SK-N-SH treated with all-trans-retinoic acid at 6 μM for 48 hours (cell line): ENCODE data around the gene SCN2B.

Experiments
- ATAC-seq: fragments of 200-7000 bp; cut with Tn5 transposase; 3 replicates; pipeline ENCODE4 v1.9.1; 2020; ENCODE audit warnings: mild to moderate bottlenecking, moderate library complexity
- ARNTL ChIP-seq: fragments of 450-650 bp; formaldehyde crosslinking; IDR thresholded peaks from 2 replicates; pipeline ENCODE4 v1.5.0; 2020; ENCODE audit warnings: low read depth, mild to moderate bottlenecking, moderate library complexity, borderline replicate concordance
- BACH2 ChIP-seq: fragments of 250-450 bp; sonication (Bioruptor Pico); IDR thresholded peaks from 2 replicates; pipeline ENCODE4 v1.9.0; 2021; ENCODE audit warnings: mild to moderate bottlenecking, borderline replicate concordance
- CSDC2 ChIP-seq: fragments of 250-450 bp; sonication (Bioruptor Pico); IDR thresholded peaks from 2 replicates; pipeline ENCODE4 v1.5.0; 2020; ENCODE audit warnings: mild to moderate bottlenecking, moderate library complexity
- ESRRG ChIP-seq: fragments of 250-450 bp; sonication (Bioruptor Pico); IDR thresholded peaks from 2 replicates; pipeline ENCODE4 v1.6.1; 2021; ENCODE audit warnings: mild to moderate bottlenecking
- GLIS3 ChIP-seq: fragments of 250-450 bp; sonication (Bioruptor Pico); IDR thresholded peaks from 2 replicates; pipeline ENCODE4 v1.5.0; 2020; ENCODE audit warnings: mild to moderate bottlenecking, moderate library complexity
- OSR1 ChIP-seq: fragments of 250-450 bp; sonication (Bioruptor Pico); IDR thresholded peaks from 2 replicates; pipeline ENCODE4 v1.8.0; 2022; ENCODE audit warnings: moderate library complexity, mild to moderate bottlenecking, inconsistent platforms
- RARB ChIP-seq: fragments of 250-450 bp; sonication (Bioruptor Pico); IDR thresholded peaks from 2 replicates; pipeline ENCODE4 v1.8.0; 2021; ENCODE audit warnings: mild to moderate bottlenecking, moderate library complexity
- SNAI2 ChIP-seq: fragments of 250-450 bp; sonication (Bioruptor Pico); IDR thresholded peaks from 2 replicates; pipeline ENCODE4 v1.5.0; 2020; ENCODE audit warnings: mild to moderate bottlenecking, moderate library complexity
- TCF4 ChIP-seq: fragments of 250-450 bp; sonication (Bioruptor Pico); IDR thresholded peaks from 2 replicates; pipeline ENCODE4 v1.8.0; 2021; ENCODE audit warnings: mild to moderate bottlenecking, moderate library complexity, borderline replicate concordance
- TOX ChIP-seq: fragments of 250-450 bp; sonication (Bioruptor Pico); IDR thresholded peaks from 2 replicates; pipeline ENCODE4 v1.8.0; 2021; ENCODE audit warnings: mild to moderate bottlenecking, moderate library complexity, borderline replicate concordance
- ZC3H10 ChIP-seq: fragments of 250-450 bp; sonication (Bioruptor Pico); IDR thresholded peaks from 2 replicates; pipeline ENCODE4 v1.5.1; 2021; ENCODE audit warnings: mild to moderate bottlenecking, moderate library complexity
- ZFP3 ChIP-seq: fragments of 250-450 bp; sonication (Bioruptor Pico); IDR thresholded peaks from 2 replicates; pipeline ENCODE4 v1.5.0; 2020; ENCODE audit warnings: mild to moderate bottlenecking, moderate library complexity
- ZNF565 ChIP-seq: fragments of 450-650 bp; formaldehyde crosslinking; conservative IDR thresholded peaks from 2 replicates; pipeline ENCODE4 v1.5.0; 2020; ENCODE audit warnings: low read depth, mild to moderate bottlenecking, moderate library complexity
- TF ChIP-seq, protein P1 (sequence below): fragments of 250-450 bp; sonication (Bioruptor Pico); IDR thresholded peaks from 2 replicates; pipeline ENCODE4 v1.5.1; 2021; ENCODE audit warnings: mild to moderate bottlenecking, moderate library complexity
- TF ChIP-seq, protein P2 (sequence below): fragments of 250-450 bp; sonication (Bioruptor Pico); IDR thresholded peaks from 2 replicates; pipeline ENCODE4 v1.5.0; 2020; ENCODE audit warnings: mild to moderate bottlenecking, moderate library complexity
- TF ChIP-seq, protein P3 (sequence below): fragments of 250-450 bp; sonication (Bioruptor Pico); IDR thresholded peaks from 2 replicates; pipeline ENCODE4 v1.8.0; 2020; ENCODE audit warnings: mild to moderate bottlenecking, moderate library complexity, borderline replicate concordance
- TF ChIP-seq, protein P4 (sequence below): fragments of 250-450 bp; sonication (Bioruptor Pico); IDR thresholded peaks from 2 replicates; pipeline ENCODE4 v1.5.1; 2020; ENCODE audit warnings: low read depth, mild to moderate bottlenecking, moderate library complexity
- TF ChIP-seq, protein P5 (sequence below): fragments of 250-450 bp; sonication (Bioruptor Pico); IDR thresholded peaks from 2 replicates; pipeline ENCODE4 v1.8.0; 2021; ENCODE audit warnings: low read depth, mild to moderate bottlenecking, moderate library complexity, borderline replicate concordance

The SCN2B gene

DNA sequence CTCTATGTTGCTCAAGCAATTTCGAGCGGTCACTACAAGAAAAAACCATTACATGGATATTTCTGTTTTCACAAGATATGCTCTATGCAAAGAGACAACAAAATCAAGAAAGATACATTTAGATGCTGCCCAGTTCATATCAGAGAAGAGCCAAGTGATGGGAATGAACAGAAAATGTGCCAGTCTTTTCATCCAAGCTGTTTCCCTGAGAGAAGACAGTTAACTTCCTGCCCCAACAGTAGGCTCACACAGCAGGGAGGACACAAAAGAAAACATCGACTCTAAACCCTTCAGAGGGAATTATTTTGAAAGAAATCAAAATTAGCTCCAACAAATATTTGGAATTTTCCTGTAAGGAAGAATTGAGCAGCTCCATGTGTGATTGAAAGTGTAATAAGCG, 36.8 kb upstream of the SCN2B start:
- no peak for ATAC-seq
- TF ChIP-seq BACH2, result no peak

DNA sequence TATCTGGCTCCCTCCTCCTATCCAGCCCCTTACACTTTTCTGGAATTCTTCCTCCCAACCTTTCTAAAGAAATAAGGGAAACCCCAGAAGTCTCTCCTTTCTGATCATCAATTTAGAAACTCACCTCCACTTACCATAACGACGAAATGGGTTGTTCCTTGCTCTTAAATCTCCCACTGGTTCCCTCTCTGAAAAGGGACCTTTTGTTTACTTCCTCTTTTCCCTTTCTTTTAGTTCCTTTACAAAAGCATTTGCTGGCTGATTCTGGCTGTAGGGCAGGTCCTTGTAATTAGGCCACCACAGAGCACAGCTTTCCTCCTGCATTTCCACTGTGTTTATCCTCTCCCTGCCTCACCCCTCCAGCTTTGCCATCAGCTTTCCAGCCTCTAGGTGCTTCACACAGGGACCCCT, 36.3 kb upstream of the SCN2B start:
- ATAC-seq, result no peak
- TF ChIP-seq TCF4 (no peak), TOX (no peak)
- TF ChIP-seq, protein P1, sequence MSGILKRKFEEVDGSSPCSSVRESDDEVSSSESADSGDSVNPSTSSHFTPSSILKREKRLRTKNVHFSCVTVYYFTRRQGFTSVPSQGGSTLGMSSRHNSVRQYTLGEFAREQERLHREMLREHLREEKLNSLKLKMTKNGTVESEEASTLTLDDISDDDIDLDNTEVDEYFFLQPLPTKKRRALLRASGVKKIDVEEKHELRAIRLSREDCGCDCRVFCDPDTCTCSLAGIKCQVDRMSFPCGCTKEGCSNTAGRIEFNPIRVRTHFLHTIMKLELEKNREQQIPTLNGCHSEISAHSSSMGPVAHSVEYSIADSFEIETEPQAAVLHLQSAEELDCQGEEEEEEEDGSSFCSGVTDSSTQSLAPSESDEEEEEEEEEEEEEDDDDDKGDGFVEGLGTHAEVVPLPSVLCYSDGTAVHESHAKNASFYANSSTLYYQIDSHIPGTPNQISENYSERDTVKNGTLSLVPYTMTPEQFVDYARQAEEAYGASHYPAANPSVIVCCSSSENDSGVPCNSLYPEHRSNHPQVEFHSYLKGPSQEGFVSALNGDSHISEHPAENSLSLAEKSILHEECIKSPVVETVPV (CRISPR knock-in tag), result no peak
- TF ChIP-seq, all 23 proteins: peak for 0

DNA sequence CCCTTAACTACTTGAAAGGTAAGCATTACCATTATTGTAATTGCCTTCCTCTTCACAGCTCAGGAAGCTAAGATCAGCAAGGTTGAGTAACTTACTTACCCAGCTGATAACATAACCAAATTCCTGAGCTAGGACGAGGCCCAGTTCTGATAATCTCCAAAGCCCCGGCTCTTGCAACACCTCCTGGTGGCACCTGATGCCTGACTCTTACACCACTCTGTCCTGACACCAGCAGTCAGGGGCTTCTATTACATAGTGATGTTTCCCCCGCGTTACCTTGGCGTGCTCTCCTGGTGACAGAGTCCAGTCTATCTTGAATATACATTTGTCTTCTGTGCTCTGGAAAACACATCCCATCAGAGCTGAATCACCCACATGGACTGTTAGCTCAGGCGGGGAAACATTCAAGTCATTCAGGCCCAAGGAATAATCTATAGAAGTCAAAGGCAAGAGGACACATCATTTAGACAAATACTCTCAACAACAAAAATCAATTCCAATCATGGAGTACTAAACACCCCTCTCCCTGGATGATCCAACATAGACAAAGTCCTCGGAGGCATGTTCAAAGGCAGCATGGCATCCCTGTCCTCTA, 35.8 kb upstream of the SCN2B start:
- ATAC-seq, result no peak
- TF ChIP-seq, protein P2, sequence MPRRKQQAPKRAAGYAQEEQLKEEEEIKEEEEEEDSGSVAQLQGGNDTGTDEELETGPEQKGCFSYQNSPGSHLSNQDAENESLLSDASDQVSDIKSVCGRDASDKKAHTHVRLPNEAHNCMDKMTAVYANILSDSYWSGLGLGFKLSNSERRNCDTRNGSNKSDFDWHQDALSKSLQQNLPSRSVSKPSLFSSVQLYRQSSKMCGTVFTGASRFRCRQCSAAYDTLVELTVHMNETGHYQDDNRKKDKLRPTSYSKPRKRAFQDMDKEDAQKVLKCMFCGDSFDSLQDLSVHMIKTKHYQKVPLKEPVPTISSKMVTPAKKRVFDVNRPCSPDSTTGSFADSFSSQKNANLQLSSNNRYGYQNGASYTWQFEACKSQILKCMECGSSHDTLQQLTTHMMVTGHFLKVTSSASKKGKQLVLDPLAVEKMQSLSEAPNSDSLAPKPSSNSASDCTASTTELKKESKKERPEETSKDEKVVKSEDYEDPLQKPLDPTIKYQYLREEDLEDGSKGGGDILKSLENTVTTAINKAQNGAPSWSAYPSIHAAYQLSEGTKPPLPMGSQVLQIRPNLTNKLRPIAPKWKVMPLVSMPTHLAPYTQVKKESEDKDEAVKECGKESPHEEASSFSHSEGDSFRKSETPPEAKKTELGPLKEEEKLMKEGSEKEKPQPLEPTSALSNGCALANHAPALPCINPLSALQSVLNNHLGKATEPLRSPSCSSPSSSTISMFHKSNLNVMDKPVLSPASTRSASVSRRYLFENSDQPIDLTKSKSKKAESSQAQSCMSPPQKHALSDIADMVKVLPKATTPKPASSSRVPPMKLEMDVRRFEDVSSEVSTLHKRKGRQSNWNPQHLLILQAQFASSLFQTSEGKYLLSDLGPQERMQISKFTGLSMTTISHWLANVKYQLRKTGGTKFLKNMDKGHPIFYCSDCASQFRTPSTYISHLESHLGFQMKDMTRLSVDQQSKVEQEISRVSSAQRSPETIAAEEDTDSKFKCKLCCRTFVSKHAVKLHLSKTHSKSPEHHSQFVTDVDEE (CRISPR knock-in tag), result no peak
- TF ChIP-seq GLIS3 (no peak), ZC3H10 (CRISPR knock-in tag) (no peak), TOX (no peak), CSDC2 (CRISPR knock-in tag) (no peak), RARB (CRISPR knock-in tag) (no peak), ZFP3 (no peak)
- TF ChIP-seq, protein P3, sequence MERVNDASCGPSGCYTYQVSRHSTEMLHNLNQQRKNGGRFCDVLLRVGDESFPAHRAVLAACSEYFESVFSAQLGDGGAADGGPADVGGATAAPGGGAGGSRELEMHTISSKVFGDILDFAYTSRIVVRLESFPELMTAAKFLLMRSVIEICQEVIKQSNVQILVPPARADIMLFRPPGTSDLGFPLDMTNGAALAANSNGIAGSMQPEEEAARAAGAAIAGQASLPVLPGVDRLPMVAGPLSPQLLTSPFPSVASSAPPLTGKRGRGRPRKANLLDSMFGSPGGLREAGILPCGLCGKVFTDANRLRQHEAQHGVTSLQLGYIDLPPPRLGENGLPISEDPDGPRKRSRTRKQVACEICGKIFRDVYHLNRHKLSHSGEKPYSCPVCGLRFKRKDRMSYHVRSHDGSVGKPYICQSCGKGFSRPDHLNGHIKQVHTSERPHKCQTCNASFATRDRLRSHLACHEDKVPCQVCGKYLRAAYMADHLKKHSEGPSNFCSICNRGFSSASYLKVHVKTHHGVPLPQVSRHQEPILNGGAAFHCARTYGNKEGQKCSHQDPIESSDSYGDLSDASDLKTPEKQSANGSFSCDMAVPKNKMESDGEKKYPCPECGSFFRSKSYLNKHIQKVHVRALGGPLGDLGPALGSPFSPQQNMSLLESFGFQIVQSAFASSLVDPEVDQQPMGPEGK (CRISPR knock-in tag), result no peak
- TF ChIP-seq, protein P4, sequence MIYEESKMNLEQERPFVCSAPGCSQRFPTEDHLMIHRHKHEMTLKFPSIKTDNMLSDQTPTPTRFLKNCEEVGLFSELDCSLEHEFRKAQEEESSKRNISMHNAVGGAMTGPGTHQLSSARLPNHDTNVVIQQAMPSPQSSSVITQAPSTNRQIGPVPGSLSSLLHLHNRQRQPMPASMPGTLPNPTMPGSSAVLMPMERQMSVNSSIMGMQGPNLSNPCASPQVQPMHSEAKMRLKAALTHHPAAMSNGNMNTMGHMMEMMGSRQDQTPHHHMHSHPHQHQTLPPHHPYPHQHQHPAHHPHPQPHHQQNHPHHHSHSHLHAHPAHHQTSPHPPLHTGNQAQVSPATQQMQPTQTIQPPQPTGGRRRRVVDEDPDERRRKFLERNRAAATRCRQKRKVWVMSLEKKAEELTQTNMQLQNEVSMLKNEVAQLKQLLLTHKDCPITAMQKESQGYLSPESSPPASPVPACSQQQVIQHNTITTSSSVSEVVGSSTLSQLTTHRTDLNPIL, result no peak
- TF ChIP-seq, protein P1 (CRISPR knock-in tag), result no peak

DNA sequence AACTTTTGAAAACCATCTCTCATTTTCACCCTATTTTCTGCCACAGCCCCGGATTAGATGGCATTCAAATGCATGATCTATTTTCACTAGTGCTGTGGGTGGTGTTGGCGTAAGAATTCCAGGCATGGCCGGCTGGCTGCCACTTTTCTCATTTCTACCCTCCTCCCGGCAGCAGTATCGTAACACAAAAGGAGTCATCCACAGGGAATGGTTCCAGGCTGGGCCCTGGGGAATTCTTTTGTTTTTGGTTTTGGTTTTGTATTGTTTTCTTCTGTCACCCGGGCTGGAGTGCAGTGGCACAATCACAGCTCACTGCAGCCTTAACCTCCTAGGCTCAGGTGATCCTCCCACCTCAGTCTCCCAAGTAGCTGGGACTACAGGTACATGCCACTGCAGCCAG, 34.6 kb upstream of the SCN2B start:
- ATAC-seq, result no peak
- TF ChIP-seq, protein P5, sequence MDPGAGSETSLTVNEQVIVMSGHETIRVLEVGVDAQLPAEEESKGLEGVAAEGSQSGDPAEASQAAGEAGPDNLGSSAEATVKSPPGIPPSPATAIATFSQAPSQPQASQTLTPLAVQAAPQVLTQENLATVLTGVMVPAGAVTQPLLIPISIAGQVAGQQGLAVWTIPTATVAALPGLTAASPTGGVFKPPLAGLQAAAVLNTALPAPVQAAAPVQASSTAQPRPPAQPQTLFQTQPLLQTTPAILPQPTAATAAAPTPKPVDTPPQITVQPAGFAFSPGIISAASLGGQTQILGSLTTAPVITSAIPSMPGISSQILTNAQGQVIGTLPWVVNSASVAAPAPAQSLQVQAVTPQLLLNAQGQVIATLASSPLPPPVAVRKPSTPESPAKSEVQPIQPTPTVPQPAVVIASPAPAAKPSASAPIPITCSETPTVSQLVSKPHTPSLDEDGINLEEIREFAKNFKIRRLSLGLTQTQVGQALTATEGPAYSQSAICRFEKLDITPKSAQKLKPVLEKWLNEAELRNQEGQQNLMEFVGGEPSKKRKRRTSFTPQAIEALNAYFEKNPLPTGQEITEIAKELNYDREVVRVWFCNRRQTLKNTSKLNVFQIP (CRISPR knock-in tag), result no peak
- TF ChIP-seq ZNF565 (no peak), ARNTL (CRISPR knock-in tag) (no peak)

DNA sequence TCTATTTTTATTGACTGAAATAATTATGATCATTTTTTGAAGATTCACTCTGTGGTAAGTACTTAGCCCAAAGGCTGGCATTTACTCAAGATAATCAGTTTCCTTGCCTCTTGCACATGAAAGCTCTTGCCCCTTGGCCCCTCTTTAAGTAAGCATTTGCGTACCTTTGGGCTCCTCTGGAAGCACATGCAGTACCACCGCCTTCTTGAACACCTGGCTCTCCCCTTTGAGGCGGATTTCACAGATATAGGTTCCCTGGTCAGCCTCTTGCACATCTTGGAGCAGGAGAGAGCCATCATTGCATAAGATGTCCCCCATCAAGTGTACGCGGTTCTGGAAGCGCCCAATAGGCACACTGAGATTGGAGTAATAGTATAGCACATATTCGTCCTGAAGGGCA, 33.9 kb upstream of the SCN2B start:
- TF ChIP-seq, protein P5 (CRISPR knock-in tag), result no peak
- TF ChIP-seq SNAI2 (CRISPR knock-in tag) (no peak), ARNTL (CRISPR knock-in tag) (no peak), TOX (no peak), ZFP3 (no peak), GLIS3 (no peak), OSR1 (CRISPR knock-in tag) (no peak), ESRRG (CRISPR knock-in tag) (no peak), CSDC2 (CRISPR knock-in tag) (no peak), TCF4 (no peak)
- TF ChIP-seq, protein P2 (CRISPR knock-in tag), result no peak
- no peak for ATAC-seq
